GM12873 (cell line): ENCODE data around the gene DIPK1A.

Experiments
- TF ChIP-seq, protein P1 (sequence below): IDR thresholded peaks from 2 replicates; pipeline ENCODE4 v1.5.1; 2012; ENCODE audit warnings: low read depth, mild to moderate bottlenecking, moderate library complexity, low read length, control low read depth; ENCODE audit not compliant: insufficient read depth; ENCODE audit errors: missing control alignments

Gene DIPK1A

GRCh38 chr1:92931691-92932090 is 29.6 kb downstream of the DIPK1A start:
- TF ChIP-seq, protein P1, sequence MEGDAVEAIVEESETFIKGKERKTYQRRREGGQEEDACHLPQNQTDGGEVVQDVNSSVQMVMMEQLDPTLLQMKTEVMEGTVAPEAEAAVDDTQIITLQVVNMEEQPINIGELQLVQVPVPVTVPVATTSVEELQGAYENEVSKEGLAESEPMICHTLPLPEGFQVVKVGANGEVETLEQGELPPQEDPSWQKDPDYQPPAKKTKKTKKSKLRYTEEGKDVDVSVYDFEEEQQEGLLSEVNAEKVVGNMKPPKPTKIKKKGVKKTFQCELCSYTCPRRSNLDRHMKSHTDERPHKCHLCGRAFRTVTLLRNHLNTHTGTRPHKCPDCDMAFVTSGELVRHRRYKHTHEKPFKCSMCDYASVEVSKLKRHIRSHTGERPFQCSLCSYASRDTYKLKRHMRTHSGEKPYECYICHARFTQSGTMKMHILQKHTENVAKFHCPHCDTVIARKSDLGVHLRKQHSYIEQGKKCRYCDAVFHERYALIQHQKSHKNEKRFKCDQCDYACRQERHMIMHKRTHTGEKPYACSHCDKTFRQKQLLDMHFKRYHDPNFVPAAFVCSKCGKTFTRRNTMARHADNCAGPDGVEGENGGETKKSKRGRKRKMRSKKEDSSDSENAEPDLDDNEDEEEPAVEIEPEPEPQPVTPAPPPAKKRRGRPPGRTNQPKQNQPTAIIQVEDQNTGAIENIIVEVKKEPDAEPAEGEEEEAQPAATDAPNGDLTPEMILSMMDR = no peak

- TF ChIP-seq, protein P1 = no peak
Observed at GRCh38 chr1:92929461-92929860, 31.8 kb downstream of the DIPK1A start.

- TF ChIP-seq, protein P1 = peak; percentile 26
Observed at GRCh38 chr1:92927870-92928269, 33.4 kb downstream of the DIPK1A start.

GRCh38 chr1:92926873-92927272 is 34.4 kb downstream of the DIPK1A start:
- TF ChIP-seq, protein P1 = no peak

- TF ChIP-seq, protein P1 = no peak
Observed at GRCh38 chr1:92924501-92924900, 36.8 kb downstream of the DIPK1A start.

GRCh38 chr1:92923664-92924063 is 37.6 kb downstream of the DIPK1A start:
- TF ChIP-seq, protein P1 = no peak

DNA sequence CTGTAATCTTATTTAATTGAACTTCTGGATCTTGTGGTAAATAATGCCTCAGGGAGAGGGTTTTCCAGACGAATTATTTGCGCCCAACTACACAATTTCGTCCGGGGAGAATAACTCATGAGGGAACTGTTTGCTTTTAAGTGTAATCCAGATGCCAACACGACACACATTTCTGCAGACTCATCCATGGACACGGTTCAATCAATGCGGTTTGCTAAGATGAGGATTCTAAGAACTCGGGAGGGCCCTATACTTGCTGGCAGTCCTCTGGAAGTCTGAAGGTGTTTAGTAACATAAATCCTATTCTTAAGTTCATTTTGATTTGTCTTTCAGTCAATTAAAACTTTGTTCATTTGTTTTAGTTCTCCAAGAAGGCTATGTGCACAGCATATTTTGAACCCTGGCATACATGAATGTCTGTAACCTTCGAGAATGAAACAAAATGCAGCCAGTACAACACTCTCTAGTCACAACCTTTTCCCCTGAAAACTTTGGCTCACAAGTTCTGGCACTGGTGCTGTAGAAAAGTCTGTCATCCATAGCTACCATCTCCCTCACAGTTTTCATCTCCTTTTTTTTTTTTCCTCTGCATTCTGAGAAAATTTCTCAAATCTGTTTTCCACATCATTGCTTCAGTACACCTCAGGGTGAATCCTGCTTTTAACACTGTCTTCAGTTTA is 38.8 kb downstream of the DIPK1A start:
- TF ChIP-seq, protein P1 = no peak
